GM12878 (cell line): Measurements from ENCODE around the gene VPS54. TPM values are rescaled to one million over a fixed set of nuclear protein-coding genes. Genes with fewer than 3 reads are reported as not detected.
A peak's percentile ranks its signal among the peaks of the same experiment; 100 is the strongest.

Experiments
- ATF7 ChIP-seq: fragments of 450-650 bp; IDR thresholded peaks from 2 replicates; pipeline ENCODE4 v1.6.1; 2016; ENCODE audit warnings: low read depth, mild to moderate bottlenecking
- BMI1 ChIP-seq: fragments of 450-650 bp; IDR thresholded peaks from 2 replicates; pipeline ENCODE4 v1.6.1; 2016; ENCODE audit warnings: mild to moderate bottlenecking, moderate library complexity, borderline replicate concordance
- CBFB ChIP-seq: IDR thresholded peaks from 2 replicates; pipeline ENCODE4 v1.6.1; 2016; ENCODE audit warnings: antibody characterized with exemption, low read depth
- CBX5 ChIP-seq: sonication (generic); IDR thresholded peaks from 2 replicates; pipeline ENCODE4 v1.6.1; 2016; ENCODE audit warnings: low read depth, moderate library complexity, mild to moderate bottlenecking, inconsistent platforms
- CHD1 ChIP-seq: IDR thresholded peaks from 2 replicates; pipeline ENCODE4 v1.6.1; 2012; ENCODE audit warnings: low read depth, low read length, improper control_type of control experiment
- EED ChIP-seq: sonication (generic); IDR thresholded peaks from 2 replicates; pipeline ENCODE4 v1.6.1; 2016; ENCODE audit warnings: antibody characterized with exemption, low read depth
- FOS ChIP-seq: IDR thresholded peaks from 3 replicates; pipeline ENCODE4 v1.6.1; 2011; ENCODE audit warnings: borderline replicate concordance; ENCODE audit not compliant: insufficient read length; ENCODE audit errors: extremely low read depth
- FOXM1 ChIP-seq: IDR thresholded peaks from 2 replicates; pipeline ENCODE4 v1.6.1; 2012; ENCODE audit warnings: low read depth, mild to moderate bottlenecking, inconsistent platforms, low read length, moderate library complexity
- GATAD2B ChIP-seq: fragments of 450-650 bp; conservative IDR thresholded peaks from 2 replicates; pipeline ENCODE4 v1.6.1; 2017; ENCODE audit warnings: low read depth, mild to moderate bottlenecking, moderate library complexity
- HDGF ChIP-seq: fragments of 450-650 bp; IDR thresholded peaks from 2 replicates; pipeline ENCODE4 v1.6.1; 2016; ENCODE audit warnings: antibody characterized with exemption
- MLLT1 ChIP-seq: fragments of 450-650 bp; IDR thresholded peaks from 2 replicates; pipeline ENCODE4 v1.6.1; 2016; ENCODE audit warnings: mild to moderate bottlenecking
- MXI1 ChIP-seq: fragments of 150-350 bp; IDR thresholded peaks from 2 replicates; pipeline ENCODE4 v1.6.1; 2011; ENCODE audit warnings: low read depth, mild to moderate bottlenecking, inconsistent platforms, low read length, improper control_type of control experiment
- NKRF ChIP-seq: fragments of 450-650 bp; conservative IDR thresholded peaks from 2 replicates; pipeline ENCODE4 v1.6.1; 2017; ENCODE audit warnings: mild to moderate bottlenecking, moderate library complexity
- NR2C2 ChIP-seq: IDR thresholded peaks from 2 replicates; pipeline ENCODE4 v1.6.1; 2011; ENCODE audit warnings: borderline replicate concordance, low read depth; ENCODE audit not compliant: control insufficient read depth, insufficient read length
- PAX8 ChIP-seq: fragments of 450-650 bp; IDR thresholded peaks from 2 replicates; pipeline ENCODE4 v1.6.1; 2017; ENCODE audit warnings: mild to moderate bottlenecking, moderate library complexity
- PML ChIP-seq: IDR thresholded peaks from 2 replicates; pipeline ENCODE4 v1.6.1; 2012; ENCODE audit warnings: low read length, inconsistent platforms
- RAD21 ChIP-seq: IDR thresholded peaks from 2 replicates; pipeline ENCODE4 v1.6.1; 2011; ENCODE audit warnings: mild to moderate bottlenecking, low read depth, low read length, moderate library complexity; ENCODE audit not compliant: insufficient read depth
- TAF1 ChIP-seq: IDR thresholded peaks from 2 replicates; pipeline ENCODE4 v1.6.1; 2011; ENCODE audit warnings: mild to moderate bottlenecking, low read depth, low read length, borderline replicate concordance
- polyA plus RNA-seq, 11 experiments: library from polyadenylated mRNA; depleted of rRNA in 4 of 11; unstranded in 6 of 11; stranded (reverse) in 5 of 11; fragments of >200 nt; fragmentation: Nextera tagmentation in 4 of 11; fragmentation: Illumina TruSeq in 1 of 11; extraction: Ambion mirVana in 4 of 11; extraction: Trizol in 1 of 11; gene quantifications; 1 replicate in 1 of 11; 2 replicates in 10 of 11; pipeline versions ENCODE4 v1.2.1 to v1.2.3, GENCODE V29; 2011 to 2016; ENCODE audit warnings: inconsistent platforms in 2 of 11, missing spikeins in 2 of 11, low read depth in 1 of 11
- total RNA-seq, 4 experiments: library from RNA; depleted of rRNA in 3 of 4; stranded (reverse); fragments of >200 nt in 3 of 4; fragmentation: Illumina TruSeq in 1 of 4; extraction: Trizol in 1 of 4; gene quantifications; 2 replicates each; pipeline versions ENCODE4 v1.2.1 to v1.2.3, GENCODE V29; 2013 to 2021
- TF ChIP-seq, protein P1 (sequence below): fragments of 450-650 bp; IDR thresholded peaks from 2 replicates; pipeline ENCODE4 v1.6.1; 2014; ENCODE audit warnings: mild to moderate bottlenecking
- TF ChIP-seq, protein P2 (sequence below): fragments of 450-650 bp; IDR thresholded peaks from 2 replicates; pipeline ENCODE4 v1.6.1; 2017; ENCODE audit warnings: mild to moderate bottlenecking
- TF ChIP-seq, protein P3 (sequence below): fragments of 450-650 bp; formaldehyde crosslinking; IDR thresholded peaks from 2 replicates; pipeline ENCODE4 v1.5.0; 2022; ENCODE audit warnings: mild to moderate bottlenecking, missing genetic modification characterization

Gene VPS54
- total and polyA plus RNA-seq, 10 of the 15 experiments (the other 5 are each of a cell fraction or from before 2014, with no cell fraction given): 1.6 to 16.2 (median 9.3) TPM

GRCh38 chr2:64049633-64050220 lies 30.5 kb upstream of the VPS54 start (continued):
- TF ChIP-seq TAF1 (no peak), NR2C2 (no peak), CBFB (no peak), EED (peak; percentile 29; the same call in 1 of the 2 replicates), NKRF (no peak), ATF7 (no peak; the same call in 1 of the 2 replicates), MLLT1 (peak; percentile 73), FOXM1 (0 out of 2 replicates have a peak, but pooled peaks have one; percentile 65), CHD1 (no peak), PML (no peak), RAD21 (peak; percentile 99), FOS (no peak), CBX5 (no peak), MXI1 (peak; percentile 47; the same call in 1 of the 2 replicates), HDGF (no peak), PAX8 (no peak), BMI1 (no peak), GATAD2B (no peak)
- TF ChIP-seq, protein P1, sequence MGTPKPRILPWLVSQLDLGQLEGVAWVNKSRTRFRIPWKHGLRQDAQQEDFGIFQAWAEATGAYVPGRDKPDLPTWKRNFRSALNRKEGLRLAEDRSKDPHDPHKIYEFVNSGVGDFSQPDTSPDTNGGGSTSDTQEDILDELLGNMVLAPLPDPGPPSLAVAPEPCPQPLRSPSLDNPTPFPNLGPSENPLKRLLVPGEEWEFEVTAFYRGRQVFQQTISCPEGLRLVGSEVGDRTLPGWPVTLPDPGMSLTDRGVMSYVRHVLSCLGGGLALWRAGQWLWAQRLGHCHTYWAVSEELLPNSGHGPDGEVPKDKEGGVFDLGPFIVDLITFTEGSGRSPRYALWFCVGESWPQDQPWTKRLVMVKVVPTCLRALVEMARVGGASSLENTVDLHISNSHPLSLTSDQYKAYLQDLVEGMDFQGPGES: no peak
- TF ChIP-seq, protein P2, sequence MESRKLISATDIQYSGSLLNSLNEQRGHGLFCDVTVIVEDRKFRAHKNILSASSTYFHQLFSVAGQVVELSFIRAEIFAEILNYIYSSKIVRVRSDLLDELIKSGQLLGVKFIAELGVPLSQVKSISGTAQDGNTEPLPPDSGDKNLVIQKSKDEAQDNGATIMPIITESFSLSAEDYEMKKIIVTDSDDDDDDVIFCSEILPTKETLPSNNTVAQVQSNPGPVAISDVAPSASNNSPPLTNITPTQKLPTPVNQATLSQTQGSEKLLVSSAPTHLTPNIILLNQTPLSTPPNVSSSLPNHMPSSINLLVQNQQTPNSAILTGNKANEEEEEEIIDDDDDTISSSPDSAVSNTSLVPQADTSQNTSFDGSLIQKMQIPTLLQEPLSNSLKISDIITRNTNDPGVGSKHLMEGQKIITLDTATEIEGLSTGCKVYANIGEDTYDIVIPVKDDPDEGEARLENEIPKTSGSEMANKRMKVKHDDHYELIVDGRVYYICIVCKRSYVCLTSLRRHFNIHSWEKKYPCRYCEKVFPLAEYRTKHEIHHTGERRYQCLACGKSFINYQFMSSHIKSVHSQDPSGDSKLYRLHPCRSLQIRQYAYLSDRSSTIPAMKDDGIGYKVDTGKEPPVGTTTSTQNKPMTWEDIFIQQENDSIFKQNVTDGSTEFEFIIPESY: no peak
- TF ChIP-seq, protein P3, sequence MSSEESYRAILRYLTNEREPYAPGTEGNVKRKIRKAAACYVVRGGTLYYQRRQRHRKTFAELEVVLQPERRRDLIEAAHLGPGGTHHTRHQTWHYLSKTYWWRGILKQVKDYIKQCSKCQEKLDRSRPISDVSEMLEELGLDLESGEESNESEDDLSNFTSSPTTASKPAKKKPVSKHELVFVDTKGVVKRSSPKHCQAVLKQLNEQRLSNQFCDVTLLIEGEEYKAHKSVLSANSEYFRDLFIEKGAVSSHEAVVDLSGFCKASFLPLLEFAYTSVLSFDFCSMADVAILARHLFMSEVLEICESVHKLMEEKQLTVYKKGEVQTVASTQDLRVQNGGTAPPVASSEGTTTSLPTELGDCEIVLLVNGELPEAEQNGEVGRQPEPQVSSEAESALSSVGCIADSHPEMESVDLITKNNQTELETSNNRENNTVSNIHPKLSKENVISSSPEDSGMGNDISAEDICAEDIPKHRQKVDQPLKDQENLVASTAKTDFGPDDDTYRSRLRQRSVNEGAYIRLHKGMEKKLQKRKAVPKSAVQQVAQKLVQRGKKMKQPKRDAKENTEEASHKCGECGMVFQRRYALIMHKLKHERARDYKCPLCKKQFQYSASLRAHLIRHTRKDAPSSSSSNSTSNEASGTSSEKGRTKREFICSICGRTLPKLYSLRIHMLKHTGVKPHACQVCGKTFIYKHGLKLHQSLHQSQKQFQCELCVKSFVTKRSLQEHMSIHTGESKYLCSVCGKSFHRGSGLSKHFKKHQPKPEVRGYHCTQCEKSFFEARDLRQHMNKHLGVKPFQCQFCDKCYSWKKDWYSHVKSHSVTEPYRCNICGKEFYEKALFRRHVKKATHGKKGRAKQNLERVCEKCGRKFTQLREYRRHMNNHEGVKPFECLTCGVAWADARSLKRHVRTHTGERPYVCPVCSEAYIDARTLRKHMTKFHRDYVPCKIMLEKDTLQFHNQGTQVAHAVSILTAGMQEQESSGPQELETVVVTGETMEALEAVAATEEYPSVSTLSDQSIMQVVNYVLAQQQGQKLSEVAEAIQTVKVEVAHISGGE: no peak
